GM21381 (cell line): ENCODE results near the gene TES.

Source experiments
- ATAC-seq: cut with Tn5 transposase; IDR thresholded peaks from one replicate; pipeline ENCODE4 v1.9.1; 2021; ENCODE audit warnings: mild to moderate bottlenecking, moderate library complexity; ENCODE audit not compliant: unreplicated experiment

TES gene

GRCh38 chr7:116219288-116219687 lies 8.9 kb downstream of the TES start:
- no peak for ATAC-seq

GRCh38 chr7:116219834-116220233 lies 9.5 kb downstream of the TES start:
- ATAC-seq = no peak

GRCh38 chr7:116222501-116222900 lies 12.2 kb downstream of the TES start:
- no peak for ATAC-seq

- no peak for ATAC-seq
Measured at GRCh38 chr7:116223588-116223987, 13.2 kb downstream of the TES start.

GRCh38 chr7:116224492-116225098 lies 14.3 kb downstream of the TES start:
- peak; percentile 40 for ATAC-seq

GRCh38 chr7:116225860-116226259 lies 15.5 kb downstream of the TES start:
- no peak for ATAC-seq

- ATAC-seq = no peak
Measured at GRCh38 chr7:116226664-116227063, 16.3 kb downstream of the TES start.

- ATAC-seq = no peak
Measured at GRCh38 chr7:116227678-116228239, 17.4 kb downstream of the TES start.

GRCh38 chr7:116228241-116228640 lies 17.9 kb downstream of the TES start:
- no peak for ATAC-seq

- peak; percentile 52 for ATAC-seq
Measured at GRCh38 chr7:116229366-116229765, 19.0 kb downstream of the TES start.

- no peak for ATAC-seq
Measured at GRCh38 chr7:116230191-116231005, 20.1 kb downstream of the TES start.

GRCh38 chr7:116231543-116231942 lies 21.2 kb downstream of the TES start:
- ATAC-seq = no peak

GRCh38 chr7:116231949-116232348 lies 21.6 kb downstream of the TES start:
- no peak for ATAC-seq

GRCh38 chr7:116232350-116232749 lies 22.0 kb downstream of the TES start:
- ATAC-seq = no peak

GRCh38 chr7:116232920-116233319 lies 22.6 kb downstream of the TES start:
- no peak for ATAC-seq

GRCh38 chr7:116234517-116235200 lies 24.3 kb downstream of the TES start:
- ATAC-seq = no peak

GRCh38 chr7:116235380-116235779 lies 25.0 kb downstream of the TES start:
- no peak for ATAC-seq

GRCh38 chr7:116236020-116236630 lies 25.8 kb downstream of the TES start:
- ATAC-seq = no peak

- no peak for ATAC-seq
Measured at GRCh38 chr7:116239020-116239419, 28.7 kb downstream of the TES start.

GRCh38 chr7:116239434-116239833 lies 29.1 kb downstream of the TES start:
- ATAC-seq = no peak

GRCh38 chr7:116240024-116240668 lies 29.8 kb downstream of the TES start:
- ATAC-seq = no peak
